Astrocyte of the hippocampus (primary cell): ENCODE results near the gene HNRNPDL.
A peak's percentile ranks its signal among the peaks of the same experiment; 100 is the strongest.
"Not testable (repeated sequence)": the region's sequence is repeated elsewhere in the genome, so short reads cannot be mapped to it uniquely, and the experiment has no call there.

Experiments used
- DNase-seq: peaks from one replicate; pipeline ENCODE4 v3.0.0; 2011; ENCODE audit warnings: low read depth, low spot score

The HNRNPDL gene

GRCh38 chr4:82430193-82430963 is at the start of gene HNRNPDL, which contains the start of gene ENOPH1:
TSS of gene HNRNPDL (minus strand) at chr4:82430462. CDS start at chr4:82429690, 772 bp downstream.
TSS of gene ENOPH1 (plus strand) at chr4:82430590. CDS start at chr4:82430830, 240 bp downstream.
- DNase-seq = peak; percentile 98

GRCh38 chr4:82479562-82479961 is 49.3 kb upstream of the HNRNPDL start:
- DNase-seq = no peak

- not testable (repeated sequence) for DNase-seq
These were observed 47.2 kb upstream of the HNRNPDL start for GRCh38 chr4:82477469-82477868.

DNA sequence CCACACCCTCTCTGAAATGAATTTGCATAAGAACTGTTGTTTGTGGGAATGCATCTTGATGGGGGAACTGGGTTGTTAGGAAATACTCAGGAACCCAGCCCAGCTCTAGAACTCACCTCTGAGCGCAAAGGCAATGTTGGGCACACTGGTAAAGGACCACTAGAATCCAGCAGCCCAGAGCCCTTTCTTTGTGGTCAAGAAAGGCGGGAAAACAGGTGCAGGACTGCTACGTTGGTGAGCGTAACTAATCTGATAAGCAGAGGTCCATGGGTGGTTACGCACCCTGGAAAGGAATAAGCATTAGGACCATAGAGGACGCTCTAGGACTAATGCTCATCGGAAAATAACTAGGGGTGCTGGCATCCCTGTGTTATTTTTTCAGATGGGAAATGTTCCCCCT is 45.7 kb upstream of the HNRNPDL start:
- DNase-seq = not testable (repeated sequence)

DNA sequence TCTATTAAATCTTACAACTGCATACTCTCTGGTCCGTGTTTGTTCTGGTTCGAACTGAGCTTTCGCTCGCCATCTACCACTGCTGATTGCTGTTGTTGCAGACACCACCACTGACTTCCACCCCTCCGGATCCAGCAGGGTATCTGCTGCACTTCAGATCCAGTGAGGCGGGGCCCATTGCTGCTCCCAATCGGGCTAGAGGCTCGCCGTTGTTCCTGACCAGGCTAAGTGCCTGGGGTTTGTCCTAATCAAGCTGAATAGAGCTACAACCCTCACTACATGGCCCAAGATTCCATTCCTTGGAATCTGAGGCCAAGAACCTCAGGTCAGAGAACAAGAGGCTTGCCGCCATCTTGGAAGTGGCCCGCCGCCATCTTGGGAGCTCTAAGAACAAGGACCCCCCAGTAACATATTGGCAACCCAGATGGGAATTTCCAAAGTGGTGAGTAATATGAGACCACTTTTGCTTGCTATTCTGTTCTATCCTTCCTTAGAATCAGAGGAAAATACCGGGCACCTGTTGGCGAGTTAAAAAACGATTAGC is 43.4 kb upstream of the HNRNPDL start:
- no peak for DNase-seq

GRCh38 chr4:82473080-82473479 is 42.8 kb upstream of the HNRNPDL start:
- not testable (repeated sequence) for DNase-seq

DNA sequence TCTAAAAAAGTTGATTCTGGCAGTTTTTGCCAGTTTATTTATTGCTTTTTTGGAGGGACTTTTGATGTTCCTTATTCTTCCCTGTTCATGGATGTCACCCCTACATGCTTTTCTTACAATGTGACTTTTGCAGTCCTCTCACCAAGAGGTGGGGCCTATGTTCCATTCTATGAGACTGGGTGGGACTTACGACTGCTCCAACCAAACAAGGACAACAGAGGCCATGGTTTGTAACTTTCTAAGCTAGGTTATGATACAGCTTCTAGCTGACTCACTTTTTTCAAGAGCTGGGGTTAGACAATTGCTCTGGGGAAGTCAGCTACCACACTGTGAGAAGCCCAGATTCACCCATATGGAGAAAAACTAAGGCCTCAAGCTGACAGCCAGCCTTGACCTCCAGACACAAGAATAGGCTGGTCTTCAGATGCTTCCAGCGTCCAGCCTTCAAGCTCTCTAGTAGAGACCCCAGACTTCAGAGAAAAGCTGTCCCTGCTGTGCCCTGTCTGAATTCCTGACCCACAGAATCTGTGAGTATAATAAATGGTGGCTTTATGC is 39.6 kb upstream of the HNRNPDL start:
- peak; percentile 63 for DNase-seq

- DNase-seq = peak; percentile 50
These were observed 37.2 kb upstream of the HNRNPDL start for GRCh38 chr4:82467471-82467870.

DNA sequence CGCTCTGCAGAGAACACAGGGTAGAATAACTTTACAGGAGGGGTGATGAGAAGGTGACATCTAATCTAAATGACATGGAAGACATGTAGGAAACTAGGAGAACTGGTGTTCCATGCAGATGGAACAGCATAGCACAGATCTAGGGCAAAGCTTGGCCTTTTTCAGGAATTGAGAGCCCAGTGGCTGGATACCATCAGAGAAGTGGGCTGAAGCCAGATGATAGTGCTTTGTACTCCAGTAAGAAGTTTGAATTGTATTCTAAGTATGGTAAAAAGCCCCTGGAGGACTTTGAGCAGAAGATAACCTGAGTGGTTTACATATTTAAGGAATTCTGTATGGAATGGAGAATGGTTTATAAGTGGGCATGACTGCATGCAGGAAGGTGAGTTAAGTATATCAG is 33.0 kb upstream of the HNRNPDL start:
- DNase-seq = no peak

DNA sequence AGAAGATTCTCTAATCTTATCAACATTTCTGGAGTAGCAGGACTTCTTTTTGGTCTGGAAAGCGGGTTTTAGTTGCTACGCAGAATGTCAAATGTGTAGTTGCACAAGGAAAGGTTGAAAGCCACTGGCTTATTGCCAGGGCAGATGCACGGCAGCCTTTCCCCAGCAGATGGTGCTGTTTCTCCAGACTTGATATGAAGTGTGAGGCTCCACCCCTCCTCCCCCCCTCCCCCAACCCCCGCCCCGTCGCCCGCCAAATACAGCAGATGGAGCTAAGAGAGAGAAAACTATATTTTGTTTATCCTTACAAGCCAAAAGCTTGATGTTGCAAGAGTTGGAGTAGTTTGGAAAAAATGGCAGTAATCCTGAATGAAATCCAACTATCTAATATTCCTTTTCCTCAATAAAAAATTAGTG is 32.2 kb upstream of the HNRNPDL start:
- DNase-seq = peak; percentile 92

GRCh38 chr4:82461710-82462109 is 31.4 kb upstream of the HNRNPDL start:
- DNase-seq = no peak

DNA sequence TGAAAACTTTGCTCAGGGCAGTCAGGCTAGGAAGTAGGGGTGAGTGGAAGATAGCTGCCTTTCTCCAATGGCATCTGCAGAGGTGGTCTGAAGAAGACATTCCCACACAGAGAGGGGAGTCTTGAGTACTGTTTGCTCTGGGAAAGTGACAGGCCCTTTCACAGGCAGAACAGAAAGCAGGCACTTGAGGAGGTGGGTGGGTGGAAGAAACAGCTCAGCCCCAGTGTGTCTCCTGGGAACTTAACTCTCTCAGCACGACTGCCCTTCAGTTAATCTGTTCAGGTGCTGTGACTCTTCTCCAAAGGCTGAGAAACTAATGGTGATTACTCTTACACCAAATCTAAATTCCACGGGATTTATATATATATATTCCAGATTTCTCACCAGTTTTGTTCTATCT is 28.5 kb upstream of the HNRNPDL start:
- no peak for DNase-seq

DNA sequence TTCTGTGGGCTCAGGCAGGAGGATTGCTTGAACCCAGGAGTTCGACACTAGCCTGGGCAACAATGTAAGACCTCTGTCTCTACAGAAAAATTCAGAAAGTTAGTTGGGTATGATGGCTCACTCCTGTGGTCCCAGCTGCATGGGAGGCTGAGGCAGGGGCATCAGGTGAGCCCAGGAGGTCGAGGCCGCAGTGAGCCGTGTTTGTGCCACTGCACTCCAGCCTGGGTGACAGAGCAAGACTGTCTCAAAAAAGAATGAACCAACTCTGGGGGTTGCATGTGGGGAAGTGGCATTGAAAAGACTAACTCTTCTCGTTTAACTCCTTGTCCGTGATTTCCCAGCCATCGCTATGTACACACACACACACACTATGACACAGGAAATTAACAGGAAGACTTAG is 27.0 kb upstream of the HNRNPDL start:
- DNase-seq = no peak

GRCh38 chr4:82452026-82452425 is 21.8 kb upstream of the HNRNPDL start:
- DNase-seq = no peak

- DNase-seq = no peak
These were observed 20.9 kb upstream of the HNRNPDL start for GRCh38 chr4:82450966-82451755.

GRCh38 chr4:82447886-82448285 is 17.6 kb upstream of the HNRNPDL start:
- no peak for DNase-seq

- no peak for DNase-seq
These were observed 8.8 kb upstream of the HNRNPDL start for GRCh38 chr4:82439088-82439487.

GRCh38 chr4:82437285-82438005 is 7.2 kb upstream of the HNRNPDL start:
- DNase-seq = peak; percentile 40

DNA sequence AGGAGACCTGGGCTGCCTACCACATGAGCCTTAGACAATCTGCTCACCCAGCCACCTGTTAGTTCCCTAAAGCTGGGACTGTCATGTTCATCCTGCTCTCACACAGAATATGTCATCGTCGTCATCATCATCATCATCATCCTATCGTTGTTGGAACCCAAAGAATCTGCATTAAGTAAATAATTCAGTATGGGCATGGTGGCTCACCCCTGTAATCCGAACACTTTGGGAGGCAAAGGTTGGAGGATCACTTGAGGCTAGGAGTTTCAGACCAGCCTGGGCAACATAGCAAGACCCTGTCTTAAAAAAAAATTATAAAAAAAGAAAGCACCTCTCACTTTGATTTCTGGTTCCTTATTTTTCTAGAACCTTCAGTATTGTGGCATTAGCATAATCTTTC is 6.5 kb upstream of the HNRNPDL start:
- DNase-seq = no peak

DNA sequence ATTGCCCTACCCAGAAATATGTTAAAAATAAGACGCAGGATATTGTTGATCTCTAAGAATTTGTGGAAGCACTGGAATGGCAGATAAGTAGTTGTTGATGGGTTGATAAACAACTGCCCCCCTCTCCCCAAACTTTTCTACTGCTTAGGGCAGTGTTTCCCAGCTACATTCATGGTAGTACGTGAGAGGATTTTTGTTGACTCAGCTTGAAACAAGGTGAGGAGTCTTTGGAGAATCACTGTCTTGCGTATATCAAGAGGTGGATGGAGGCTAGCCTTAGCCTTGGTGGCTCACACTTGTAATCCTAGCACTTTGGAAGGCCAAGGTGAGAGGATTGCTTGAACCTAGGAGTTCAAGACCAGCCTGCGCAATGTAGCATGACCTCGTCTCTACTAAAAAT is 5.9 kb upstream of the HNRNPDL start:
- no peak for DNase-seq

DNA sequence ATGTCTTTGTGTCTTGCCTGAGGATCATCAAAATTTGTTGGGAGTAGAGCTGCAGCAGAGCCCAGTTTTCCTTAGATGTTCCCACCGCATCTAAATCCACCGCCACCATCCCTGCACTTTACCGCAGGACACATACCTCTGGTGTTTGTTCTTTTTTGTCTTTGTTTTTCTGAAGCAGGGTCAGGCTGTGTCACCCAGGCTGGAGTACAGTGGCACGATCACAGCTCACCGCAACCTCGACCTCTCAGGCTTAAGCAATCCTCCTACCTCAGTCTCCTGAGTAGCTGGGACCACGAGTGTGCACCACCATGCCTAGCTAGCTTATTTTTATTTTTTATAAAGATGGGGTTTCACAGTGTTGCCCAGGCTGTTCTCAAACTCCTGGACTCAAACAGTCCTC is 4.7 kb upstream of the HNRNPDL start:
- DNase-seq = no peak

- no peak for DNase-seq
These were observed 3.5 kb upstream of the HNRNPDL start for GRCh38 chr4:82433791-82434190.
